GM12865 (cell line): ENCODE data around the gene PDPK1.
"Not testable (repeated sequence)": the region's sequence is repeated elsewhere in the genome, so short reads cannot be mapped to it uniquely, and the experiment has no call there.

ENCODE experiments used
- DNase-seq: peaks from one replicate; pipeline ENCODE4 v3.0.0; 2010; ENCODE audit warnings: low read depth
- H3K4me3 ChIP-seq: 2 replicates; pipeline ENCODE4 v1.5.1; 2011; ENCODE audit warnings: mild to moderate bottlenecking, low read depth, low read length, control low read depth
- TF ChIP-seq, protein P1 (sequence below): IDR thresholded peaks from 2 replicates; pipeline ENCODE4 v1.5.1; 2011; ENCODE audit warnings: low read length, control low read depth, low read depth, inconsistent platforms; ENCODE audit not compliant: insufficient read depth; ENCODE audit errors: missing control alignments

The PDPK1 gene

DNA sequence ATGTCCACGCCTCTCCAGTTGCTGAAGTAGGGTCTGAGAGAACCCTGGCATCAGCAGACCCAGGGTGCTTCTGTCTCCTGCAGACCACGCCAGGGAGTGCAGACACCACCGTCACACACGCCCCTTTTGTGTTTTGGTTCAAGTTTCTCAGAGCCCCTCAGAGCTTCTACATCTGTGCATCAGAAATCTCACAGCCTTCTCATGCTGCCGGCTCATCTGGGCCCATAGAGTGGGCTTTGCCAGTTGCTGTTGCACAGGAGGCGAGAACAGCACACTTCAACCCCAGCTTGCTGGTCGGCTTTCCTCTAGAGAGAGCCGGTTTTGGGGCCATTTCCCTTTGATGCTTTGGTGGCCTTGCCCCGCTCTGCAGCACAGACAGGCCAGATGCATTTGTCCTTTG, 60.9 kb downstream of the PDPK1 start:
- no peak for DNase-seq
- no peak overlapping the region for H3K4me3 ChIP-seq
- TF ChIP-seq, protein P1, sequence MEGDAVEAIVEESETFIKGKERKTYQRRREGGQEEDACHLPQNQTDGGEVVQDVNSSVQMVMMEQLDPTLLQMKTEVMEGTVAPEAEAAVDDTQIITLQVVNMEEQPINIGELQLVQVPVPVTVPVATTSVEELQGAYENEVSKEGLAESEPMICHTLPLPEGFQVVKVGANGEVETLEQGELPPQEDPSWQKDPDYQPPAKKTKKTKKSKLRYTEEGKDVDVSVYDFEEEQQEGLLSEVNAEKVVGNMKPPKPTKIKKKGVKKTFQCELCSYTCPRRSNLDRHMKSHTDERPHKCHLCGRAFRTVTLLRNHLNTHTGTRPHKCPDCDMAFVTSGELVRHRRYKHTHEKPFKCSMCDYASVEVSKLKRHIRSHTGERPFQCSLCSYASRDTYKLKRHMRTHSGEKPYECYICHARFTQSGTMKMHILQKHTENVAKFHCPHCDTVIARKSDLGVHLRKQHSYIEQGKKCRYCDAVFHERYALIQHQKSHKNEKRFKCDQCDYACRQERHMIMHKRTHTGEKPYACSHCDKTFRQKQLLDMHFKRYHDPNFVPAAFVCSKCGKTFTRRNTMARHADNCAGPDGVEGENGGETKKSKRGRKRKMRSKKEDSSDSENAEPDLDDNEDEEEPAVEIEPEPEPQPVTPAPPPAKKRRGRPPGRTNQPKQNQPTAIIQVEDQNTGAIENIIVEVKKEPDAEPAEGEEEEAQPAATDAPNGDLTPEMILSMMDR: no peak

- H3K4me3 ChIP-seq: not testable (repeated sequence)
Observed at GRCh38 chr16:2599165-2599564, 61.3 kb downstream of the PDPK1 start.

GRCh38 chr16:2599785-2600184, 62.0 kb downstream of the PDPK1 start:
- not testable (repeated sequence) for H3K4me3 ChIP-seq, DNase-seq

More at GRCh38 chr16:2599165-2599564, 61.3 kb downstream of the PDPK1 start:
- DNase-seq: not testable (repeated sequence)

- not testable (repeated sequence) for H3K4me3 ChIP-seq, DNase-seq
Observed at GRCh38 chr16:2601301-2602025, 63.6 kb downstream of the PDPK1 start.

- H3K4me3 ChIP-seq, DNase-seq: not testable (repeated sequence)
Observed at GRCh38 chr16:2602175-2602574, 64.4 kb downstream of the PDPK1 start.

DNA sequence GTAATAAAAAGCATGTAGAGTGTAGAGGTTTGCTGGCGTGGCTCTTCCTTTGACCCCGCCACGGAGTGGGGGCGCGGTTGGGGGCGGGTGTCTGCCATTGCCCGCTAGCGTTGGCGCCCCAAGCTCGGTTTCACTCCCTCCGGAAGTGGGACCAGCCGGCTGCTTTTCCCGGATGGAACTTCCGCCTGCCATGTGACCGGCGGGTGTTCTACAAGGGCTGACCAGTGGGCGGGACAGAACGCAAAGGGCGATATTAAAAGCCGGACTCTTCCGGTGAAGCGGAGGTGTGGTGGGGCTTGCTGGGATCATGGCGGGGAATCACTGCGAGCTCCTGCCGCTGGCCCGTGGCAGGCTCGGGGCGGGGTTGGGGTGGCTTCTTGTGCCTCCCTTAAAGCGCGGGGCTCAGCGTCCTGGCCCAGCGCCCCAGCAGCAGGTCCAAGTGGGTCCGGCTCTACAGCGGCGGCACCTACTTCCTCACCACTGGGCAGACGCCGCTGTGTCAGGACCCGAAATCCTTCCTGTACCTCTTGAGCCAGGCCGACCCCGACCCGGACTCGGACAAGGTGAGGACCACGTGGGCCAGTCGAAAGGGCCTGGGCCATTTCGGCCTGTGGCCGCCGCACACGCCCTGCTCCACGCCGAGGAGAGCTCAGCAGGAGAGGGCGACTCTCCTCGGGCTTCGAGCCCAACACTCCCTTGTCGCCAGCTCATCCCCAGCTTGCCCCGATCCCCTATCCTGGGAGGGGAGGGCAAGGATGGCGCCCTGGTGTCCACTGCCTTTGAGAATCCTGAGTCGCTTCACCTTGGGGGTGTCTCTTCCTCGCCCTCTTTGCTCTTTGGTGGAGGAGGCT, 65.6 kb downstream of the PDPK1 start:
- peak; percentile 97 for DNase-seq
- TF ChIP-seq, protein P1: no peak
- peak overlapping the region; percentile 97 for H3K4me3 ChIP-seq

- peak overlapping the region; percentile 97 for H3K4me3 ChIP-seq
- not testable (repeated sequence) for DNase-seq
Observed at GRCh38 chr16:2604016-2604369, 66.2 kb downstream of the PDPK1 start.

DNA sequence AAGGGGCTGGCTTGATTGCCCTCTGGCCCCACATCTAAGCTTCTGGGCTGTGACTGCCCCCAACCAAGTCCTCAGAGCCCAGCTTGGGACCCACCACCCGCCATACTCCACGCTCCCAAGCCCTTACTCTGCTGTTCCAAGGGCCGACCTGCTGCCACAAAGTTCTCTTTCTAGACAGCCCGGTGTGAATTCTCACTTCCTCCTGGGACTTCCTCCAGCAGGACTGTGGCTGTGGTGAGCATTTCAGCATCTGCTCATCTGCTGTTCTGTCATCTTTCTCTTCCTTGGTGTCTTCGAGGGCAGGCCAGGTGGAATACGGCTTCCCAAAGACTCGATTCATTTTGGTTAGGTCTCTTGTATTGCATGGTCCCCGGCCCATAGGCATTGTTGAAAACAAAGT, 69.0 kb downstream of the PDPK1 start:
- DNase-seq: not testable (repeated sequence)

DNA sequence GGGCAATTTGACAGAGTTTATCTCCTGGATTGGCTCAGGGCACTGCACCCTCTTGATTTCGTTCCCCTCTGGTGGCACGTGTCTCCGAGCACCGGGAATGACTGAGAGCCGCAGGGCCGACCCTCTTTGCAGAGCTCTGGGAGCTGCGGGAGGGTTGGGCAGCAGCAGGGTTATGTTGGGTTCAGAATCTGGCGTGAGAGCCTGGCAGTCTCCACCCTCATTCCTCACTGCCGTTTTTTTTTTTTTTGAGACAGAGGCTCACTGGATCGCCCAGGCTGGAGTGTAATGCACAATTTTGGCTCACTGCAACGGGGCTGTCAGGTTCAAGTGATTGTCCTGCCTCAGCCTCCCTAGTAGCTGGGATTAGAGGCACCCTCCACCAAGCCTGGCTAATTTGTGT, 71.5 kb downstream of the PDPK1 start:
- not testable (repeated sequence) for H3K4me3 ChIP-seq, DNase-seq

More for the DNA sequence above, 69.0 kb downstream of the PDPK1 start:
- H3K4me3 ChIP-seq: not testable (repeated sequence)

GRCh38 chr16:2609827-2610470, 72.1 kb downstream of the PDPK1 start:
- H3K4me3 ChIP-seq: no peak overlapping the region
- DNase-seq: no peak
- TF ChIP-seq, protein P1: no peak
